Tibial nerve (tissue), 4 donors: ENCODE data around the gene RNASEH2A. TPM values are rescaled to one million over a fixed set of nuclear protein-coding genes. Genes with fewer than 3 reads are reported as not detected.

ENCODE experiments used
- DNase-seq, 2 donors: peaks; one replicate each; pipeline ENCODE4 v3.0.0-alpha.2; 2019; ENCODE audit warnings: low spot score in 2 of 2
- H3K27ac ChIP-seq, 4 donors: fragments of 200-600 bp; sonication (generic) in 3 of 4; one replicate each; pipeline ENCODE4 v1.5.1; 2017 to 2019; ENCODE audit warnings: mild to moderate bottlenecking in 1 of 4
- H3K27me3 ChIP-seq, 2 donors: fragments of 200-600 bp; sonication (generic) in 1 of 2; one replicate each; pipeline versions ENCODE4 v1.5.1 to v1.6.0; 2017 to 2019
- H3K36me3 ChIP-seq, 3 donors: fragments of 200-600 bp; sonication (generic); one replicate each; pipeline ENCODE4 v1.5.1; 2018 to 2019
- H3K4me1 ChIP-seq, 4 donors: fragments of 200-600 bp; sonication (generic) in 3 of 4; one replicate each; pipeline ENCODE4 v1.5.1; 2017 to 2019
- H3K4me3 ChIP-seq, 4 donors: fragments of 200-600 bp; sonication (generic) in 3 of 4; one replicate each; pipeline ENCODE4 v1.5.1; 2017 to 2019; ENCODE audit warnings: mild to moderate bottlenecking in 1 of 4, moderate library complexity in 1 of 4
- H3K9me3 ChIP-seq, 4 donors: fragments of 200-600 bp; sonication (generic) in 3 of 4; one replicate each; pipeline ENCODE4 v1.5.1; 2017 to 2019
- CTCF ChIP-seq, 5 experiments: fragments of 200-600 bp in 3 of 5; fragments of 450-650 bp in 2 of 5; sonication (generic) in 3 of 5; IDR thresholded peaks; one replicate each; pipeline ENCODE4 v1.5.1; 2016 to 2019; ENCODE audit warnings: antibody characterized with exemption in 5 of 5, mild to moderate bottlenecking in 3 of 5, moderate library complexity in 2 of 5
- EP300 ChIP-seq, 2 donors: sonication (generic); formaldehyde crosslinking; IDR thresholded peaks; one replicate each; pipeline ENCODE4 v1.6.1; 2017; ENCODE audit warnings: antibody characterized with exemption in 2 of 2, mild to moderate bottlenecking in 1 of 2
- POLR2A ChIP-seq, 2 donors: fragments of 450-650 bp; IDR thresholded peaks; one replicate each; pipeline ENCODE4 v1.6.1; 2017; ENCODE audit warnings: antibody characterized with exemption in 2 of 2, mild to moderate bottlenecking in 2 of 2, moderate library complexity in 2 of 2
- WGBS, 2 donors: methylation state at CpG; one replicate each; pipeline ENCODE4 v1.1.5; 2018; 5-methylcytosine and 5-hydroxymethylcytosine counted together
- small RNA-seq: library from RNA; depleted of rRNA; stranded (forward); fragments of <200 nt; gene quantifications from one replicate; pipeline ENCODE3, GENCODE V24; 2016
- total RNA-seq, 4 donors: library from RNA; depleted of rRNA; stranded (reverse); fragments of >200 nt; gene quantifications; one replicate each; pipeline ENCODE4 v1.1.0, GENCODE V29; 2016

The RNASEH2A gene
- total RNA-seq, 4 donors from 2014 or later: 5.4 to 8.6 (median 6.7) TPM

GRCh38 chr19:12856653-12857052 lies 50.3 kb downstream of the RNASEH2A start:
- TF ChIP-seq CTCF (IDR thresholded peaks at IDR 0.05): no peak
- no peak for TF ChIP-seq EP300 (IDR thresholded peaks at IDR 0.05)
- TF ChIP-seq POLR2A (IDR thresholded peaks at IDR 0.05): no peak
- 71 to 73% methylated on average over 1 of the region's 1 CpG for WGBS, 2 donors
- DNase-seq: no peak
- Histone ChIP-seq H3K27me3 (no peaks in the 10 kb centered on the region), H3K4me3 (no peak overlapping the region), H3K27ac (no peak overlapping the region), H3K9me3 (peaks cover 0 to 15% (median 0%) of the 10 kb centered on the region in 4 donors), H3K4me1 (no peaks in the 10 kb centered on the region), H3K36me3 (no peaks in the 10 kb centered on the region)

- WGBS, 2 donors: 92 to 94% methylated on average over 35 of the region's 35 CpGs
- H3K36me3 ChIP-seq: no peaks in the 10 kb centered on the region
- no peak overlapping the region for H3K4me3 ChIP-seq
- no peak overlapping the region for H3K27ac ChIP-seq
- H3K4me1 ChIP-seq: no peaks in the 10 kb centered on the region
- peaks cover 0 to under 1% of the 10 kb centered on the region in 2 donors for H3K27me3 ChIP-seq
- peaks cover 0 to 15% (median 0%) of the 10 kb centered on the region in 4 donors for H3K9me3 ChIP-seq
- TF ChIP-seq EP300 (IDR thresholded peaks at IDR 0.05) (no peak), POLR2A (IDR thresholded peaks at IDR 0.05) (no peak), CTCF (IDR thresholded peaks at IDR 0.05) (no peak)
- no peak for DNase-seq
These were observed 51.9 kb downstream of the RNASEH2A start for GRCh38 chr19:12858041-12858928.

GRCh38 chr19:12859546-12859945 lies 53.2 kb downstream of the RNASEH2A start:
- 56 to 70% methylated on average over 7 of the region's 7 CpGs for WGBS, 2 donors
- no peak for TF ChIP-seq CTCF (IDR thresholded peaks at IDR 0.05)
- no peak for TF ChIP-seq POLR2A (IDR thresholded peaks at IDR 0.05)
- H3K4me3 ChIP-seq: no peak overlapping the region
- no peak for DNase-seq
- H3K36me3 ChIP-seq: no peaks in the 10 kb centered on the region
- H3K27ac ChIP-seq: no peak overlapping the region
- peaks cover 0 to 4% of the 10 kb centered on the region in 2 donors for H3K27me3 ChIP-seq
- H3K9me3 ChIP-seq: peaks cover 0 to 15% (median 0%) of the 10 kb centered on the region in 4 donors
- H3K4me1 ChIP-seq: no peaks in the 10 kb centered on the region

Small RNAs within 50 kb of the gene (small RNA-seq; reads per million reads assigned to genes)
- gene MIR5684 (not detected), gene MIR6794 (not detected)

Other genes starting within 250 kb of the RNASEH2A start
- 1 to 10 TPM; 3.1 to 6.7 (median 4.8) TPM for gene ZNF490, start 195.8 kb upstream of the RNASEH2A start, total RNA-seq
- gene ZNF791, start 195.7 kb upstream of the RNASEH2A start, total RNA-seq: 10 to 100 TPM; 36.1 to 38.7 (median 37.6) TPM
- gene MAN2B1, start 139.8 kb upstream of the RNASEH2A start, total RNA-seq: 10 to 100 TPM; 48.5 to 89.4 (median 58.5) TPM
- gene WDR83, start 139.8 kb upstream of the RNASEH2A start, total RNA-seq: 10 to 100 TPM in 3 of 4 donors, 1 to 10 TPM in 1; 7.9 to 19.8 (median 16.8) TPM
- gene DHPS, start 124.7 kb upstream of the RNASEH2A start, total RNA-seq: 100 to 1,000 TPM; 117 to 180 (median 160) TPM
- gene GNG14, start 118.6 kb upstream of the RNASEH2A start, total RNA-seq: not detected
- gene FBXW9, start 110.0 kb upstream of the RNASEH2A start, total RNA-seq: 1 to 10 TPM; 1.2 to 7.5 (median 5.7) TPM
- gene TNPO2, start 82.7 kb upstream of the RNASEH2A start, total RNA-seq: 100 to 1,000 TPM in 1 of 4 donors, 10 to 100 TPM in 3; 56.1 to 120 (median 77.6) TPM
- 100 to 1,000 TPM; 328 to 649 (median 501) TPM for gene TRIR, start 71.9 kb upstream of the RNASEH2A start, total RNA-seq
- 10 to 100 TPM; 22.6 to 40.4 (median 36.3) TPM for gene GET3, start 69.1 kb upstream of the RNASEH2A start, total RNA-seq
- under 1 TPM in 1 of 4 donors, not detected in 3; 0.21 TPM for gene BEST2, start 54.8 kb upstream of the RNASEH2A start, total RNA-seq
- 100 to 1,000 TPM in 1 of 4 donors, 10 to 100 TPM in 3; 27.3 to 109 (median 50.2) TPM for gene HOOK2, start 31.0 kb upstream of the RNASEH2A start, total RNA-seq
- 100 to 1,000 TPM; 421 to 676 (median 613) TPM for gene JUNB, start 15.1 kb upstream of the RNASEH2A start, total RNA-seq
- gene PRDX2, start 4.8 kb upstream of the RNASEH2A start, total RNA-seq: 100 to 1,000 TPM; 129 to 182 (median 163) TPM
- gene THSD8, start 4.5 kb upstream of the RNASEH2A start, total RNA-seq: 1 to 10 TPM in 1 of 4 donors, not detected in 3; 4.8 TPM
- not detected for gene RTBDN, start 28.0 kb downstream of the RNASEH2A start, total RNA-seq
- gene MAST1, start 31.9 kb downstream of the RNASEH2A start, total RNA-seq: not detected
- 10 to 100 TPM; 38.1 to 59.0 (median 44.2) TPM for gene DNASE2, start 74.9 kb downstream of the RNASEH2A start, total RNA-seq
- not detected for gene KLF1, start 80.6 kb downstream of the RNASEH2A start, total RNA-seq
- gene GCDH, start 84.6 kb downstream of the RNASEH2A start, total RNA-seq: 10 to 100 TPM; 50.4 to 68.0 (median 64.6) TPM
- gene SYCE2, start 112.7 kb downstream of the RNASEH2A start, total RNA-seq: not detected
- gene FARSA, start 127.1 kb downstream of the RNASEH2A start, total RNA-seq: 10 to 100 TPM; 22.7 to 44.7 (median 32.2) TPM
- 100 to 1,000 TPM; 173 to 398 (median 313) TPM for gene CALR, start 132.0 kb downstream of the RNASEH2A start, total RNA-seq
- gene RAD23A, start 139.3 kb downstream of the RNASEH2A start, total RNA-seq: 100 to 1,000 TPM in 3 of 4 donors, 10 to 100 TPM in 1; 89.2 to 111 (median 108) TPM
- 10 to 100 TPM; 41.4 to 68.8 (median 53.5) TPM for gene GADD45GIP1, start 150.6 kb downstream of the RNASEH2A start, total RNA-seq
- not detected for gene DAND5, start 163.0 kb downstream of the RNASEH2A start, total RNA-seq
- gene NFIX, start 188.9 kb downstream of the RNASEH2A start, total RNA-seq: 10 to 100 TPM; 39.8 to 55.8 (median 48.2) TPM